HCT116 (cell line): ENCODE measurements around the gene ARPC1B. TPM values are rescaled to one million over a fixed set of nuclear protein-coding genes. Genes with fewer than 3 reads are reported as not detected.

ENCODE experiments used
- ATAC-seq: fragments of 200-7000 bp; cut with Tn5 transposase; 2 replicates; pipeline ENCODE4 v1.9.1; 2020; ENCODE audit warnings: mild to moderate bottlenecking, moderate library complexity
- BruUV-seq: library from RNA; stranded (reverse); fragments of 400-500 nt; replicated peaks from 2 replicates; lab custom pipeline; 2021; lab: Mats Ljungman, UMichigan
- CTCF ChIA-PET: fragments of 300-600 bp; sonication (Branson Sonifier 250); formaldehyde crosslinking; loops from one replicate; lab custom pipeline; 2021; ENCODE audit warnings: antibody characterized with exemption; lab: Charles Lee
- POLR2A ChIA-PET: fragments of 300-600, 350-600 bp; sonication (Branson Sonifier 250); formaldehyde crosslinking; loops from one replicate; lab custom pipeline; 2021; ENCODE audit warnings: antibody characterized with exemption; lab: Charles Lee
- RAD21 ChIA-PET, 2 experiments: fragments of 300-600 bp; sonication (Branson Sonifier 250); formaldehyde crosslinking; loops; one replicate each; lab custom pipeline; 2023; ENCODE audit warnings: low total read pairs in 2 of 2; ENCODE audit not compliant: uncharacterized antibody in 2 of 2, unreplicated experiment in 2 of 2, low non-redundant PET in 1 of 2; lab: Charles Lee
- DNase-seq: peaks from one replicate; pipeline ENCODE4 v3.0.0-alpha.2; 2010; ENCODE audit warnings: low read depth, low spot score
- H2AFZ ChIP-seq: fragments of 200-600 bp; shearing (Covaris generic), sonication (generic); 2 replicates; pipeline ENCODE4 v1.6.1; 2017; ENCODE audit warnings: low read depth, mixed run types, mixed read lengths, antibody characterized with exemption, low read length; ENCODE audit not compliant: poor library complexity, severe bottlenecking
- H3K27ac ChIP-seq: 2 replicates; pipeline ENCODE4 v1.5.1; 2012; ENCODE audit warnings: low read depth, low read length
- H3K27me3 ChIP-seq: fragments of 200-600 bp; sonication (generic); 2 replicates; pipeline ENCODE4 v1.6.1; 2016; ENCODE audit warnings: mixed run types, low read length, mixed read lengths; ENCODE audit not compliant: insufficient read depth
- H3K36me3 ChIP-seq, 2 experiments: fragments of 200-500 bp in 1 of 2; fragments of 200-600 bp in 1 of 2; sonication (Bioruptor generic) in 1 of 2; sonication (generic) in 1 of 2; 2 replicates each; pipeline versions ENCODE4 v1.5.1 to v1.6.1; 2014 to 2016; ENCODE audit warnings: low read length in 2 of 2, inconsistent platforms in 1 of 2, mixed read lengths in 1 of 2, mixed run types in 1 of 2; ENCODE audit not compliant: insufficient read depth in 2 of 2, control insufficient read depth in 1 of 2
- H3K4me1 ChIP-seq, 2 experiments: fragments of 200-600 bp in 1 of 2; sonication (generic) in 1 of 2; 2 replicates each; pipeline versions ENCODE4 v1.5.1 to v1.6.1; 2012 to 2017; ENCODE audit warnings: low read length in 2 of 2, inconsistent platforms in 1 of 2, mild to moderate bottlenecking in 1 of 2, mixed read lengths in 1 of 2, mixed run types in 1 of 2, moderate library complexity in 1 of 2; ENCODE audit not compliant: insufficient read depth in 2 of 2, control insufficient read depth in 1 of 2
- H3K4me2 ChIP-seq: fragments of 200-600 bp; sonication (generic); 2 replicates; pipeline ENCODE4 v1.6.1; 2017; ENCODE audit warnings: mixed run types, low read length, mixed read lengths
- H3K4me3 ChIP-seq, 2 experiments: fragments of 200-600 bp in 1 of 2; sonication (generic) in 1 of 2; replicated peaks in 1 of 2; 2 replicates each; pipeline ENCODE4 v1.5.1; 2011 to 2016; ENCODE audit warnings: low read length in 2 of 2, control low read depth in 1 of 2, low read depth in 1 of 2, mild to moderate bottlenecking in 1 of 2, mixed read lengths in 1 of 2, mixed run types in 1 of 2
- H3K79me2 ChIP-seq: fragments of 200-600 bp; sonication (generic); 2 replicates; pipeline ENCODE4 v1.6.1; 2017; ENCODE audit warnings: mild to moderate bottlenecking, mixed run types, low read length, moderate library complexity, mixed read lengths; ENCODE audit not compliant: insufficient read depth
- H3K9ac ChIP-seq: fragments of 200-600 bp; sonication (generic); 2 replicates; pipeline ENCODE4 v1.6.1; 2016; ENCODE audit warnings: low read length, mixed read lengths
- H3K9me2 ChIP-seq: fragments of 200-600 bp; sonication (generic), shearing (Covaris generic); 2 replicates; pipeline ENCODE4 v1.6.1; 2017; ENCODE audit warnings: mixed run types, mild to moderate bottlenecking, moderate library complexity; ENCODE audit not compliant: insufficient read depth
- H3K9me3 ChIP-seq, 2 experiments: fragments of 200-500 bp in 1 of 2; fragments of 200-600 bp in 1 of 2; sonication (Bioruptor generic) in 1 of 2; sonication (generic) in 1 of 2; 2 replicates each; pipeline ENCODE4 v1.6.1; 2014 to 2017; ENCODE audit warnings: low read length in 2 of 2, mixed read lengths in 2 of 2, inconsistent platforms in 1 of 2, low read depth in 1 of 2, mild to moderate bottlenecking in 1 of 2, mixed run types in 1 of 2, moderate library complexity in 1 of 2; ENCODE audit not compliant: control insufficient read depth in 1 of 2, insufficient read depth in 1 of 2
- H4K20me1 ChIP-seq: fragments of 200-600 bp; sonication (generic), shearing (Covaris generic); 2 replicates; pipeline ENCODE4 v1.6.1; 2017; ENCODE audit warnings: mixed run types, mild to moderate bottlenecking, moderate library complexity; ENCODE audit not compliant: insufficient read depth
- ATF3 ChIP-seq: IDR thresholded peaks from 2 replicates; pipeline ENCODE4 v1.6.1; 2012
- CBX3 ChIP-seq: IDR thresholded peaks from 2 replicates; pipeline ENCODE4 v1.6.1; 2012; ENCODE audit warnings: low read depth
- EGR1 ChIP-seq: IDR thresholded peaks from 2 replicates; pipeline ENCODE4 v1.6.1; 2012; ENCODE audit warnings: low read depth
- ELF1 ChIP-seq: IDR thresholded peaks from 2 replicates; pipeline ENCODE4 v1.6.1; 2012; ENCODE audit warnings: low read depth, borderline replicate concordance
- EZH2phosphoT487 ChIP-seq: fragments of 200-600 bp; IDR thresholded peaks from 2 replicates; pipeline ENCODE4 v1.6.1; 2018; ENCODE audit warnings: antibody characterized with exemption, borderline replicate concordance
- FOSL1 ChIP-seq: IDR thresholded peaks from 2 replicates; pipeline ENCODE4 v1.6.1; 2012; ENCODE audit warnings: low read depth
- JUND ChIP-seq: IDR thresholded peaks from 2 replicates; pipeline ENCODE4 v1.6.1; 2012
- POLR2A ChIP-seq: IDR thresholded peaks from 2 replicates; pipeline ENCODE4 v1.7.0; 2011; ENCODE audit warnings: borderline replicate concordance; ENCODE audit not compliant: insufficient read depth, insufficient read length; ENCODE audit errors: extremely low read depth
- RAD21 ChIP-seq: IDR thresholded peaks from 2 replicates; pipeline ENCODE4 v1.6.1; 2012; ENCODE audit warnings: low read depth, mild to moderate bottlenecking
- REST ChIP-seq: IDR thresholded peaks from 2 replicates; pipeline ENCODE4 v1.6.1; 2012; ENCODE audit warnings: low read depth
- SIN3A ChIP-seq: IDR thresholded peaks from 2 replicates; pipeline ENCODE4 v1.6.1; 2012; ENCODE audit warnings: low read depth
- SP1 ChIP-seq: IDR thresholded peaks from 2 replicates; pipeline ENCODE4 v1.6.1; 2012; ENCODE audit warnings: low read depth
- SRF ChIP-seq: IDR thresholded peaks from 2 replicates; pipeline ENCODE4 v1.6.1; 2012; ENCODE audit warnings: low read depth
- TCF7L2 ChIP-seq: IDR thresholded peaks from 2 replicates; pipeline ENCODE4 v1.7.0; 2011; ENCODE audit warnings: borderline replicate concordance, inconsistent platforms; ENCODE audit not compliant: insufficient read depth, insufficient read length; ENCODE audit errors: extremely low read depth
- YY1 ChIP-seq: IDR thresholded peaks from 2 replicates; pipeline ENCODE4 v1.6.1; 2011; ENCODE audit warnings: low read length, low read depth, moderate library complexity, mild to moderate bottlenecking; ENCODE audit not compliant: insufficient replicate concordance; ENCODE audit errors: extremely low read depth
- ZBTB33 ChIP-seq: IDR thresholded peaks from 2 replicates; pipeline ENCODE4 v1.6.1; 2011; ENCODE audit warnings: mild to moderate bottlenecking, low read length, moderate library complexity; ENCODE audit not compliant: insufficient replicate concordance; ENCODE audit errors: extremely low read depth
- ZFX ChIP-seq: fragments of 450-650 bp; IDR thresholded peaks from 2 replicates; pipeline ENCODE4 v1.6.1; 2017
- ZNF274 ChIP-seq: fragments of 200-500 bp; sonication (Bioruptor generic); IDR thresholded peaks from 2 replicates; pipeline ENCODE4 v1.6.1; 2014; ENCODE audit warnings: mild to moderate bottlenecking, low read depth, low read length, inconsistent platforms
- intact Hi-C: fragments of 100-400 bp; cut with micrococcal nuclease; formaldehyde crosslinking; loops from 2 replicates; pipeline ENCODE4 v1.10.0; 2022
- total RNA-seq: library from RNA; stranded (reverse); gene quantifications from one replicate; pipeline ENCODE4 v1.2.1, GENCODE V29; 2021; ENCODE audit not compliant: unreplicated experiment

ARPC1B gene
- total RNA-seq, 1 experiment from 2014 or later: 192 TPM

GRCh38 chr7:99404235-99404976 is 29.9 kb downstream of the ARPC1B start (continued):
- TF ChIP-seq ZBTB33: no peak
- TF ChIP-seq EZH2phosphoT487: no peak

GRCh38 chr7:99404977-99405320 is 30.4 kb downstream of the ARPC1B start:
- no peaks in the 10 kb centered on the region for H3K9me3 ChIP-seq
- no peak for DNase-seq
- no peak overlapping the region for H2AFZ ChIP-seq
- ATAC-seq: no peak
- peaks cover 11 to 16% of the 10 kb centered on the region in 2 experiments; a peak in 3 of 4 replicates for H3K4me1 ChIP-seq
- H3K9ac ChIP-seq: no peak overlapping the region
- H3K9me2 ChIP-seq: no peaks in the 10 kb centered on the region
- peaks cover 86% of the 10 kb centered on the region for H3K79me2 ChIP-seq
- no TSS peak for BruUV-seq
- no peak overlapping the region for H3K4me2 ChIP-seq
- TF ChIP-seq ZNF274 (no peak), TCF7L2 (no peak), EZH2phosphoT487 (no peak), JUND (no peak), YY1 (no peak), SIN3A (no peak), ZBTB33 (no peak), EGR1 (no peak), CBX3 (no peak), POLR2A (no peak), FOSL1 (no peak), SP1 (no peak), SRF (no peak), RAD21 (no peak), ATF3 (no peak), ZFX (no peak), ELF1 (no peak), REST (no peak)
- peaks cover 19 to 44% of the 10 kb centered on the region in 2 experiments; a peak in 3 of 4 replicates for H3K36me3 ChIP-seq
- ChIA-PET POLR2A (no interaction called here), CTCF (no interaction called here), RAD21 (no interaction called here)
- H3K27me3 ChIP-seq: no peaks in the 10 kb centered on the region
- no peaks in the 10 kb centered on the region; the same call in 1 of the 2 replicates for H4K20me1 ChIP-seq
- intact Hi-C loops: no loop called here
- no peak overlapping the region for H3K27ac ChIP-seq
- no peak overlapping the region for H3K4me3 ChIP-seq
